Adrenal gland (tissue), 19 donors: Measurements from ENCODE around the gene NENF. TPM values are rescaled to one million over a fixed set of nuclear protein-coding genes. Genes with fewer than 3 reads are reported as not detected.
"Not testable (repeated sequence)": the region's sequence is repeated elsewhere in the genome, so short reads cannot be mapped to it uniquely, and the experiment has no call there.

Experiments
- DNase-seq, 7 donors: peaks; one replicate each; pipeline ENCODE4 v3.0.0-alpha.2; 2019 to 2020
- H3K27ac ChIP-seq, 5 donors: fragments of 200-600 bp; sonication (generic) in 4 of 5; 1 replicate in 3 of 5; 2 replicates in 2 of 5; pipeline versions ENCODE4 v1.5.1 to v1.8.0; 2016 to 2020; ENCODE audit warnings: mild to moderate bottlenecking in 1 of 5
- H3K27me3 ChIP-seq: fragments of 200-600 bp; 2 replicates; pipeline ENCODE4 v1.8.0; 2021
- H3K36me3 ChIP-seq, 2 donors: fragments of 200-600 bp; replicated peaks in 1 of 2; 1 replicate in 1 of 2; 2 replicates in 1 of 2; pipeline versions ENCODE4 v1.5.1 to v1.8.0; 2018 to 2022
- H3K4me1 ChIP-seq, 2 donors: fragments of 200-600 bp; replicated peaks in 1 of 2; 1 replicate in 1 of 2; 2 replicates in 1 of 2; pipeline versions ENCODE4 v1.5.1 to v1.8.0; 2018 to 2021
- H3K4me3 ChIP-seq, 4 donors: fragments of 200-600 bp; sonication (generic) in 3 of 4; one replicate each; pipeline ENCODE4 v1.5.1; 2016 to 2018
- H3K9me3 ChIP-seq, 3 donors: fragments of 200-600 bp; sonication (generic) in 1 of 3; replicated peaks in 1 of 3; 1 replicate in 2 of 3; 2 replicates in 1 of 3; pipeline versions ENCODE4 v1.5.1 to v1.8.0; 2016 to 2021
- POLR2A ChIP-seq, 2 donors: fragments of 450-650 bp; IDR thresholded peaks; one replicate each; pipeline ENCODE4 v1.6.1; 2017; ENCODE audit warnings: antibody characterized with exemption in 2 of 2, mild to moderate bottlenecking in 2 of 2, moderate library complexity in 1 of 2
- WGBS, 4 donors: extraction: QIAGEN DNeasy Blood & Tissue Kit in 2 of 4; methylation state at CpG; one replicate each; pipeline versions ENCODE4 v1.1.5 to v1.1.7; 2013 to 2017; 5-methylcytosine and 5-hydroxymethylcytosine counted together
- intact Hi-C, 2 donors: fragments of 100-400 bp; cut with DNase I; formaldehyde crosslinking; loops; one replicate each; pipeline versions ENCODE4 v1.14.1 to v1.15.0; 2022 to 2023
- long read RNA-seq, 10 donors: library from polyadenylated mRNA in 3 of 10; unstranded in 2 of 10; stranded (forward) in 1 of 10; transcript quantifications; one replicate each; pipeline ENCODE4 v2.0.0 and lab custom pipeline, GENCODE V29; 2021 to 2026
- polyA plus RNA-seq, 3 donors: library from polyadenylated mRNA; stranded (reverse); fragments of 200-250 nt in 2 of 3; fragments of 350-450 nt in 1 of 3; fragmentation: Illumina TruSeq in 1 of 3; extraction: RNeasy Lipid Tissue Mini Kit (QIAGEN cat#74804) in 1 of 3; gene quantifications; one replicate each; pipeline ENCODE4 v1.2.3, GENCODE V29; 2013 to 2014
- total RNA-seq, 9 donors: library from RNA; depleted of rRNA in 4 of 9; stranded (reverse); fragments of >200 nt in 4 of 9; fragments of 120-200 nt in 1 of 9; fragmentation: NEBNext Ultra II Directional in 1 of 9; extraction: Animal tissue kit (Norgen Biotek cat#: 25700) in 1 of 9; gene quantifications; one replicate each; pipeline versions ENCODE4 v1.1.0 to v1.2.4, GENCODE V29; 2013 to 2023
- TF ChIP-seq, protein P1 (sequence below), 6 experiments: fragments of 450-650 bp in 4 of 6; fragments of 200-600 bp in 2 of 6; sonication (generic) in 1 of 6; IDR thresholded peaks; 1 replicate in 5 of 6; 2 replicates in 1 of 6; pipeline versions ENCODE4 v1.5.1 to v1.8.0; 2016 to 2021; ENCODE audit warnings: antibody characterized with exemption in 6 of 6, mild to moderate bottlenecking in 2 of 6, moderate library complexity in 1 of 6
- donor health status: healthy with polysubstance abuse.
- donor health status: Bipolar disorder and iron deficiency.
- donor health status: DM: yes; HTN: yes; CAD: no.
- donor health status: DM: no; HTN: no; CAD: no.
- donor health status: DM: no; HTN: no; CAD: no.
- donor health status: DM: yes; HTN: yes; CAD: no.

NENF gene
- total RNA-seq = 100 to 1,000 TPM in 2 of 9 donors, 10 to 100 TPM in 7; 42.6 to 226 (median 81.7) TPM
- polyA plus RNA-seq = 100 to 1,000 TPM in 2 of 3 donors, 10 to 100 TPM in 1; 47.3 to 165 (median 103) TPM
- long read RNA-seq, donor 1, transcript NENF-201 (4 exons, 949 nt) = major isoform, 39 of 41 reads
- long read RNA-seq, donor 1, partial matches to known transcripts = 0 of 41 reads
- long read RNA-seq, donor 1, other reads (novel, unspliced or antisense) = 0 of 41 reads
- long read RNA-seq, donor 2, transcript NENF-201 (4 exons, 949 nt) = major isoform, 19 of 24 reads
- long read RNA-seq, donor 2, transcript NENF-204 (3 exons, 845 nt) = minor isoform, 5 of 24 reads
- long read RNA-seq, donor 2, partial matches to known transcripts = 0 of 24 reads
- long read RNA-seq, donor 2, other reads (novel, unspliced or antisense) = 0 of 24 reads
- long read RNA-seq, donor 3, transcript NENF-201 (4 exons, 949 nt) = major isoform, 46 of 49 reads
- long read RNA-seq, donor 3, partial matches to known transcripts = 0 of 49 reads
- long read RNA-seq, donor 3, other reads (novel, unspliced or antisense) = 0 of 49 reads
- long read RNA-seq, donor 4, transcript NENF-201 (4 exons, 949 nt) = major isoform, 15 of 19 reads
- long read RNA-seq, donor 4, partial matches to known transcripts = 2 of 19 reads
- long read RNA-seq, donor 4, other reads (novel, unspliced or antisense) = 0 of 19 reads
- long read RNA-seq, donor 5, transcript NENF-201 (4 exons, 949 nt) = major isoform, 142 of 163 reads
- long read RNA-seq, donor 5, transcript NENF-204 (3 exons, 845 nt) = minor isoform, 15 of 163 reads
- long read RNA-seq, donor 5, partial matches to known transcripts = 2 of 163 reads
- long read RNA-seq, donor 5, other reads (novel, unspliced or antisense) = 3 of 163 reads
- long read RNA-seq, donor 6, transcript NENF-201 (4 exons, 949 nt) = major isoform, 10 of 21 reads
- long read RNA-seq, donor 6, partial matches to known transcripts = 6 of 21 reads
- long read RNA-seq, donor 6, other reads (novel, unspliced or antisense) = 2 of 21 reads
- long read RNA-seq, donor 7, transcript NENF-201 (4 exons, 949 nt) = major isoform, 18 of 23 reads
- long read RNA-seq, donor 7, transcript NENF-204 (3 exons, 845 nt) = minor isoform, 5 of 23 reads
- long read RNA-seq, donor 7, partial matches to known transcripts = 0 of 23 reads
- long read RNA-seq, donor 7, other reads (novel, unspliced or antisense) = 0 of 23 reads
- long read RNA-seq, donor 8, transcript NENF-201 (4 exons, 949 nt) = major isoform, 29 of 34 reads
- long read RNA-seq, donor 8, transcript NENF-204 (3 exons, 845 nt) = minor isoform, 5 of 34 reads
- long read RNA-seq, donor 8, partial matches to known transcripts = 0 of 34 reads
- long read RNA-seq, donor 8, other reads (novel, unspliced or antisense) = 0 of 34 reads
- long read RNA-seq, donor 9, transcript NENF-201 (4 exons, 949 nt) = major isoform, 22 of 26 reads
- long read RNA-seq, donor 9, partial matches to known transcripts = 0 of 26 reads
- long read RNA-seq, donor 9, other reads (novel, unspliced or antisense) = 0 of 26 reads
- long read RNA-seq, donor 10, transcript NENF-201 (4 exons, 949 nt) = major isoform, 19 of 21 reads
- long read RNA-seq, donor 10, partial matches to known transcripts = 0 of 21 reads
- long read RNA-seq, donor 10, other reads (novel, unspliced or antisense) = 0 of 21 reads

DNA sequence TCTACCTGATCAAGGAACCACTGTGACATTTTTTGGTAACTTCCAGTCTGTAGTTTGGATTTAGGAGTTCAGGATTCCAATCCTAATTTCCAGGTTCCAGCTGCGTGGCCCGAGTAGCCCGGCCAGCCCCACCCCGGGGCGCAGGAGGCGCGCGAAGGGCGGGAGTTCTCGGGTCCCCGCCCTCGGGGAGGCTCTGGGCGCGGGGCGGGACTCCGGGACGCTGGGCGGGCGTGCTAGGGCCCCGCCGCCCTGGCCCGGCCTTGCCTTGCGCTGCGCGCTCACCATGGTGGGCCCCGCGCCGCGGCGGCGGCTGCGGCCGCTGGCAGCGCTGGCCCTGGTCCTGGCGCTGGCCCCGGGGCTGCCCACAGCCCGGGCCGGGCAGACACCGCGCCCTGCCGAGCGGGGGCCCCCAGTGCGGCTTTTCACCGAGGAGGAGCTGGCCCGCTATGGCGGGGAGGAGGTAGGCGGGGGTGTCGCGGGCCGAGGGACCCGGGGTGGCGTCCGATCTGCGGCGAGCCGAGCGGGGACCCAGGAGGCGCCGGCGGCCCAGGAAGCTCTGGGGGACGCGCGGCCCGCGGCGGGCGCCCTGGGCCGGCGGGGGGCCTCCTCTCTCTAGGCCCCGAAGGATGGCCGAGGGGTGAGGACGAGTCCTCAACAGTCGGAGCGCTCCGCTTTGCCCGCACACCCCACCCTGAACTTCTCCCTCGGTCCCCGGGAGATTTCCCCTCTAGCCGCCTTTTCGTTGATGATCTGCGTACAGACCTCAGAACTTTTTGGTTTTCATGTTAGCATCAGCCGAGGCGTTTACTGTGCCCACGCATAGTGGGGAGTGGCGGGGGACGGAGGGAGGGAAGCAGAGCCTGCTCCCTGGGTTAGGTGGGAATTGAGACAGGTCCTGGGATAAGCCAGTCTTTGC is at the start of gene NENF:
TSS of gene NENF (plus strand) at position 260 of the 916 bp plus-strand sequence. CDS start at position 284, 24 bp downstream.
- Histone ChIP-seq H3K4me1 (peaks cover 11 to 13% of the 10 kb centered on the region in 2 donors), H3K27ac (peak within 1 kb of the TSS in 3 of 5 donors; percentile 75 to 89 (median 79)), H3K27me3 (no peaks in the 10 kb centered on the region), H3K9me3 (no peaks in the 10 kb centered on the region), H3K4me3 (peak within 1 kb of the TSS in 3 of 4 donors; percentile 80 to 95 (median 85)), H3K36me3 (no peaks in the 10 kb centered on the region)
- peak; percentile 75 to 85 (median 81) for DNase-seq
- 1 to 4% (median 1%) methylated on average over 17 to 86 of the region's 86 CpGs for WGBS, 4 donors
- intact Hi-C loops = no loop called here
- TF ChIP-seq, protein P1, sequence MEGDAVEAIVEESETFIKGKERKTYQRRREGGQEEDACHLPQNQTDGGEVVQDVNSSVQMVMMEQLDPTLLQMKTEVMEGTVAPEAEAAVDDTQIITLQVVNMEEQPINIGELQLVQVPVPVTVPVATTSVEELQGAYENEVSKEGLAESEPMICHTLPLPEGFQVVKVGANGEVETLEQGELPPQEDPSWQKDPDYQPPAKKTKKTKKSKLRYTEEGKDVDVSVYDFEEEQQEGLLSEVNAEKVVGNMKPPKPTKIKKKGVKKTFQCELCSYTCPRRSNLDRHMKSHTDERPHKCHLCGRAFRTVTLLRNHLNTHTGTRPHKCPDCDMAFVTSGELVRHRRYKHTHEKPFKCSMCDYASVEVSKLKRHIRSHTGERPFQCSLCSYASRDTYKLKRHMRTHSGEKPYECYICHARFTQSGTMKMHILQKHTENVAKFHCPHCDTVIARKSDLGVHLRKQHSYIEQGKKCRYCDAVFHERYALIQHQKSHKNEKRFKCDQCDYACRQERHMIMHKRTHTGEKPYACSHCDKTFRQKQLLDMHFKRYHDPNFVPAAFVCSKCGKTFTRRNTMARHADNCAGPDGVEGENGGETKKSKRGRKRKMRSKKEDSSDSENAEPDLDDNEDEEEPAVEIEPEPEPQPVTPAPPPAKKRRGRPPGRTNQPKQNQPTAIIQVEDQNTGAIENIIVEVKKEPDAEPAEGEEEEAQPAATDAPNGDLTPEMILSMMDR (IDR thresholded peaks at IDR 0.05) = no peak
- TF ChIP-seq POLR2A (IDR thresholded peaks at IDR 0.05) = peak; percentile 76 to 89

DNA sequence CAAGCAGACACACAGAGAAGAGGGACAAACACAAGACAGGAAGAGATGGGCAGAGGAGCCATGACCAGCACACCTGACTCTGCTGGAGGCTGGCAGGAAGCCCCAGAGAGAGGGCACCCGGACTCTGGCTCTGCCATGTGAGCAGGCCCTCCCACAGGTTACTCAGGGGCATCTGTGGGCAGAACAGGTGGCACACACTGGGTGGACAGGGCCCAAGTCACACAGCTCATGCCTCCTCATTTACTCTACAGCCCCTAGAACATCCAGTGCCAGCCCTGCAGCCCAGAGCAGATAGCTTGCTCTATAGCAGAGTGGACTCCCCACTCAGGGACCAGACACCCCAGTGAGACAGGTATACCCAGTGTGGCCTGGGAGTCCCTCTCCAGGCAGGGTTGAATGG is 46.7 kb upstream of the NENF start:
- TF ChIP-seq, protein P1 (IDR thresholded peaks at IDR 0.05) = no peak
- TF ChIP-seq POLR2A (IDR thresholded peaks at IDR 0.05) = no peak
- Histone ChIP-seq H3K9me3 (no peaks in the 10 kb centered on the region), H3K4me3 (no peak overlapping the region), H3K4me1 (no peaks in the 10 kb centered on the region), H3K27ac (no peak overlapping the region), H3K27me3 (no peaks in the 10 kb centered on the region), H3K36me3 (no peaks in the 10 kb centered on the region)
- intact Hi-C loops = no loop called here
- no peak for DNase-seq
- WGBS, 4 donors = 70 to 100% (median 87%) methylated on average over 1 of the region's 1 CpG

DNA sequence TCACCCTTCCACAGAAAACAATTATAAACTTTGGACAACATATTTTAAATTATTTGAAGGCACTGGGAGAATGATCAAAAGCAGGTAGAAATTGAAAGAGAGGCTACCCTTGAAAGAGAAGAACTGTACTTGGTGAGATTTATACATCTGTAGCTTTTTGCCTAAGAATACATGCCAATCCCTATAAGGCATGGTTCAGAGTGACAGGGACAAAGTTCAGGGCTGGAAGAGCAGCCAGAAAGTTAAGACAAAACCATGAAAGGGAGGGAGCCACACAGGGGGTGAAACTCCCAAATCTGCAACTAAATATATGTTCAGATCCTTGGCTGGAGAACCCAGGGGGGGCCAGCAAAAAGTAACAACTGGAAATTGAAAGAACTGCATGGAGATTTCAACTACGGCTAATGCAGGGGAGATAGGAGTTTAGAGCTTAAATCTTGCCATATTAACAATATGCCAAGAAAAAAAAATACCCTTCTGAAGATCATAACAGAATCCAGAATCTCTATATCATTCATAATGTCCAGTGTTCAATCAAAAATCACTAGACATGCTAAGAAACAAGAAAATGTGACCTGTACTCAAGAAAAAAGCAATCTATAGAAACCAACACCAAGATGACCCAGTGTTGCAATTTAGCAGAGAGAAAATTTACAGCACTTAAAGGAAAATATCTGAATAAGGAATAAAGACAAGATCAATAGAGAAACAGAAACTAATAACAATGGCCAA is 43.6 kb upstream of the NENF start:
- 86 to 100% (median 91%) methylated on average over 1 of the region's 1 CpG for WGBS, 4 donors
- Histone ChIP-seq H3K36me3 (no peaks in the 10 kb centered on the region), H3K4me3 (no peak overlapping the region), H3K4me1 (no peaks in the 10 kb centered on the region), H3K27ac (no peak overlapping the region), H3K9me3 (no peaks in the 10 kb centered on the region), H3K27me3 (no peaks in the 10 kb centered on the region)
- TF ChIP-seq, protein P1 (IDR thresholded peaks at IDR 0.05) = no peak
- no peak for TF ChIP-seq POLR2A (IDR thresholded peaks at IDR 0.05)
- DNase-seq = no peak
- intact Hi-C loops = no loop called here

DNA sequence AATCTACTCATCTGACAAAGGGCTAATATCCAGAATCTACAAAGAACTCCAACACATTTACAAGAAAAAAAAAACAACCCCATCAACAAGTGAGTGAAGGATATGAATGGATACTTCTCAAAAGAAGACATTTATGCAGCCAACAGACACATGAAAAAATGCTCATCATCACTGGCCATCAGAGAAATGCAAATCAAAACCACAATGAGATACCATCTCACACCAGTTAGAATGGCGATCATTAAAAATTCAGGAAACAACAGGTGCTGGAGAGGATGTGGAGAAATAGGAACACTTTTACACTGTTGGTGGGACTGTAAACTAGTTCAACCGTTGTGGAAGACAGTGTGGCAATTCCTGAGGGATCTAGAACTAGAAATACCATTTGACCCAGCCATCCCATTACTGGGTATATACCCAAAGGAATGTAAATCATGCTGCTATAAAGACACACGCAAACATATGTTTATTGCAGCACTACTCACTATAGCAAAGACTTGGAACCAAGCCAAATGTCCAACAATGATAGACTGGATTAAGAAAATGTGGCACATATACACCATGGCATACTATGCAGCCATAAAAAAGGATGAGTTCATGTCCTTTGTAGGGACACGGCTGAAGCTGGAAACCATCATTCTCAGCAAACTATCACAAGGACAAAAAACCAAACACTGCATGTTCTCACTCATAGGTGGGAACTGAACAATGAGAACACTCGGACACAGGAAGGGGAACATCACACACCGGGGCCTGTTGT is 36.9 kb upstream of the NENF start:
- intact Hi-C loops, H3K4me3 ChIP-seq, DNase-seq, H3K36me3 ChIP-seq, H3K27ac ChIP-seq, H3K27me3 ChIP-seq, H3K4me1 ChIP-seq: not testable (repeated sequence)
- H3K9me3 ChIP-seq = peaks cover 0 to 15% (median 0%) of the 10 kb centered on the region in 3 donors
- 92 to 94% (median 94%) methylated on average over 5 to 6 of the region's 6 CpGs for WGBS, 4 donors
